Measurements from ENCODE around the gene WNT7B.

WNT7B gene

DNA sequence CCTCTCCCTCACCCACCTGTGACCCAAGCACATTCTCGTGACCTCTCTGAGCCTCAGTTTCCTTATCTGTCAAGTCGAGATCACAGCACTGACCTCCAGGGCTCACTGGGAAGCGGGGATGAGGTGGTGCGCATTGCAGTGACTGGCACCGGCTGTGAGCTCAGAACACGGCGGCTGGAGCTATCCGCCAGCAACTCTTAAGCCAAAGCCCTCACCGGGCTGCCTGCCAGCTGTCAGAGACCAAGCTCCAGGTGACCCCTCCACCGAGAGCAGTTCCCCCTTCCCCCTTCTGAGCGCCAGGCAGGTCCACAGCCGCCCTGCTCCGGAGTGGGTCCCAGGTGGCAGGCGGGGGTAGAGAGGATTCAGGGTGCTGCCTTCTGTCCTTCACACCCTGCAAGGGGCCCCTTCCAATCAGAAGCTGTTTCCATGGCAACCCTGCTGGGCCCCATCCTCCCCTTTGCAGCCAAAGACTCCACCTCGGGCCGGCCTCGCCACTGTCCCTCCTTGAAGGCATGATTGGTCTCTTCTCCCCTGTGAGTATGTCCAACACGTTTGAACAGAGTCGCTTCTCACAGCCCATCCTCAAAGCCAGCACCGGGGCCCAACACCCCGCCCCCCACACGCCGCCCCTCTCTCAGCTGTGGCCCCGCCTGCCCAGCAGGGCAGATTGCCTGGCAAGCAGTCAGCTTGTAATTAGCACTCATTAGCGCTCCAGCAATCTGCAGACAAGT is 98.7 kb downstream of the WNT7B start:
- Histone ChIP-seq H3K9me3 (ENCODE audit: control insufficient read depth, low read length) (no peaks in the 10 kb centered on the region), H3K27ac (ENCODE audit: low read depth, low read length, severe bottlenecking) (no peak overlapping the region), H3K36me3 (ENCODE audit: control insufficient read depth, insufficient read depth, low read length) (no peaks in the 10 kb centered on the region), H3K4me1 (ENCODE audit: control insufficient read depth, insufficient read depth, low read length, poor library complexity, severe bottlenecking) (no peaks in the 10 kb centered on the region), H3K4me3 (ENCODE audit: extremely low read depth, insufficient read depth, low read length, poor library complexity, severe bottlenecking) (no peak overlapping the region)
- WGBS, 2 experiments (ENCODE audit: insufficient coverage in 2 of 2): 36 to 47% methylated on average over 11 to 22 of the region's 25 CpGs

DNA sequence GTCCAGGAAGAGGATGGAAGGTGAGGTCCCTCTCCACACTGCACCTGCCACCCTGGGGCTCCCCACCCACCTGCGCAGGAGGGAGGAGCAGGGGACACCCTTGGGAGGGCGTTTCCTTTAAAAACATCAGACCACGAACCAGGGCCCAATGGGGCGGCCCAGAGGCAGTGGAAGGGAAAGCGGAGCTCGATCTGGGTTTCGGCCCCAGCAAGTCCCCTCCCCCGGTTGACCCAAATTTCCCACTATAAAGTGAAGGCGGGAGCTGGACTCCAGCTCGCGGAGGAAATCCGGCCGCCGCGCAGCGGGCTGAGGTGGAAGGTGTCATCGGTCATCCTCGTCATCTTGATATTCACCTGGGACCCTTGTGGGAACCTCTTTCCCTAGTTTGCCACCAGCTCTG is 99.3 kb downstream of the WNT7B start:
- 81 to 88% methylated on average over 15 to 17 of the region's 18 CpGs for WGBS, 2 experiments (ENCODE audit: insufficient coverage in 2 of 2)
- no peaks in the 10 kb centered on the region for H3K36me3 ChIP-seq (ENCODE audit: control insufficient read depth, insufficient read depth, low read length)
- H3K27ac ChIP-seq (ENCODE audit: low read depth, low read length, severe bottlenecking): no peak overlapping the region
- peaks cover 4% of the 10 kb centered on the region for H3K9me3 ChIP-seq (ENCODE audit: control insufficient read depth, low read length)
- H3K4me3 ChIP-seq (ENCODE audit: extremely low read depth, insufficient read depth, low read length, poor library complexity, severe bottlenecking): no peak overlapping the region
- no peaks in the 10 kb centered on the region for H3K4me1 ChIP-seq (ENCODE audit: control insufficient read depth, insufficient read depth, low read length, poor library complexity, severe bottlenecking)

DNA sequence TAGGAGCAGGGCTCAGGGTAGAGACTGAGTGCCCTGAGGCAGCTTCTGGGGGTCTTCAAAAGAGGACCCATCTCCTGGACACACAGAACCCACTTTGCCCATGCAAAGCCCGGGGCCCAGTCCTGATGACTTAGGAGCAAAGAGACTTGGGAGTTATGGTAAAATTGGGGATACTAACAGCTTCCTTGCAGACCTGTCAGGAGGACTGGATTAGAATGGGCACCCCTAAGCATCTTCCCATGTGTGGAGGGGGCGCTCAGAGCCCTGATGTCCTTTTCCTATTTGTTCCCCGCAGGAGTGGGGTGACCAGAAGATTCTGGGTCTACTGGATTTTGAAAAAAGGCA is 100.0 kb downstream of the WNT7B start:
- 79 to 100% methylated on average over 1 to 2 of the region's 3 CpGs for WGBS, 2 experiments (ENCODE audit: insufficient coverage in 2 of 2)
- no peaks in the 10 kb centered on the region for H3K36me3 ChIP-seq (ENCODE audit: control insufficient read depth, insufficient read depth, low read length)
- H3K27ac ChIP-seq (ENCODE audit: low read depth, low read length, severe bottlenecking): no peak overlapping the region
- no peaks in the 10 kb centered on the region for H3K4me1 ChIP-seq (ENCODE audit: control insufficient read depth, insufficient read depth, low read length, poor library complexity, severe bottlenecking)
- H3K4me3 ChIP-seq (ENCODE audit: extremely low read depth, insufficient read depth, low read length, poor library complexity, severe bottlenecking): no peak overlapping the region
- peaks cover 8% of the 10 kb centered on the region for H3K9me3 ChIP-seq (ENCODE audit: control insufficient read depth, low read length)

DNA sequence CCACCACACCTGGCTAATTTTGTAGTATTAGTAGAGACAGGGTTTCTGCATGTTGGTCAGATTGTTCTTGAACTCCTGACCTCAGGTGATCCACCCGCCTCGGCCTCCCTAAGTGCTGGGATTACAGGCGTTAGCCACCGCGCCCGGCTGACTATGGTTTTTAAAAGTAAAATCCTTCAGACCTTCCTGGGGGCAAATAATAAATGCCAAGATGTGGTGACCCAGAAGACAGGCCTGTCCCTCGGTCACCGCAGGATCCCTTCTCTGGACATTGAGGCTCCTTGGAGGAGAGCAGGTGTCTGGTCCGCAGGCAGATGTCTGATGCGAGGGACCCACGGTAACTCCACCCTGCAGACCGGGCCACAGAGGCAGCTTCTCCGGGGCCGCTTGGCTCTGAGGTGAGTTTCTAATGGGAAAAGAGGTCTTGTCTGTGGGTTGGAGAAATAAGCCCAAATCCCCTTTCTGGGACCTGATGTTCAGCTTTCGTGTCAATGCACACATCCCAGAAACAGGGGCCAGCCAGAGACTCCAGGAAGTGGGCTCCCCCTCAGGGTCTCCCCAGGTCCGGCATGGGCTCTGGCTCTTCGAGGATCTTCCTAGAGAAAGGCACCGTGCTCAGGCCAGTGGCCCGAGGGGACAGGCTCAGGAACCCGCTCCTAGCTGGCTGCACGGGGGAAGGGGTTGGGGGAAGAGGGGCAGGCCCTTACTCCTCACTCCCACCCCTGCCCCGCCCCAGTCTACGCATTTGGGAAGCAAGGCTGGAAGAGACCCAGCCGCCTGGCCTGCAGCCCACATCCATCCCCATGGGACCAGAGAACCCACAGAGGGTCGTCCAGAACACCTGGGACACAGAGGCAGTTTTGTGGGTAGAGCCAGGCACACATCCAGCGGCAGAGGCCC is 100.6 kb downstream of the WNT7B start:
- Histone ChIP-seq H3K36me3 (ENCODE audit: control insufficient read depth, insufficient read depth, low read length) (no peaks in the 10 kb centered on the region), H3K4me3 (ENCODE audit: extremely low read depth, insufficient read depth, low read length, poor library complexity, severe bottlenecking) (no peak overlapping the region), H3K4me1 (ENCODE audit: control insufficient read depth, insufficient read depth, low read length, poor library complexity, severe bottlenecking) (no peaks in the 10 kb centered on the region), H3K27ac (ENCODE audit: low read depth, low read length, severe bottlenecking) (no peak overlapping the region), H3K9me3 (ENCODE audit: control insufficient read depth, low read length) (peaks cover 8% of the 10 kb centered on the region)
- WGBS, 2 experiments (ENCODE audit: insufficient coverage in 2 of 2): 90 to 94% methylated on average over 19 to 26 of the region's 26 CpGs

DNA sequence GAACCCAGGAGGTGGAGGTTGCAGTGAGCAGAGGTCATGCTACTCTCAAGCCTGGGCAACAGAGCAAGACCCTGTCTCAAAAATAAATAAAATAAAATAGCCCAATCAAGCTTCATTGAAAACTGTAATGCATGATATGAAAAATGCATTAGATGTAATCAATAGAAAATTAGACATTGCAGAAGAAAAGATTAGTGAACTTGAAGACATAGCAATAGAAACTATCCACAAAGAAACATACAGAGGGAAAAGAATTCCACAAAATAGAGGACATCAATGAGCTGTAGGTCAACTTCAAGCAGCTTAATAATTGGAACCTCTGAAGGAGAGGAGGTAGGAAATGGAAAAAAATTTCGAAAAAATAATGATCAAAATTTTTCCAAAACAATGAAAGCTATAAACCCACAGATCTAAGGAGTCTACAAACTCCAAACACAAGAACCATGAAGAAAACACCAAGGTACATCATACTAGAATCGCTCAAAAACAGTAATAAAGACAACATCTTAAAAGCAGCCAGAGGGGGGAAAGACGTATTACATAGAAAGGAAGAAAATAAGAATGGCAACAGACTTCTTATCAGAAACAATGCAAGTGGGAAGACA is 104.2 kb downstream of the WNT7B start:
- Histone ChIP-seq H3K9me3 (ENCODE audit: control insufficient read depth, low read length) (peaks cover 8% of the 10 kb centered on the region), H3K36me3 (ENCODE audit: control insufficient read depth, insufficient read depth, low read length) (no peaks in the 10 kb centered on the region), H3K4me1 (ENCODE audit: control insufficient read depth, insufficient read depth, low read length, poor library complexity, severe bottlenecking) (peaks cover 1% of the 10 kb centered on the region), H3K4me3 (ENCODE audit: extremely low read depth, insufficient read depth, low read length, poor library complexity, severe bottlenecking) (no peak overlapping the region), H3K27ac (ENCODE audit: low read depth, low read length, severe bottlenecking) (no peak overlapping the region)
- WGBS, 2 experiments (ENCODE audit: insufficient coverage in 2 of 2): no CpG with 5 or more reads among the region's 3 CpGs

DNA sequence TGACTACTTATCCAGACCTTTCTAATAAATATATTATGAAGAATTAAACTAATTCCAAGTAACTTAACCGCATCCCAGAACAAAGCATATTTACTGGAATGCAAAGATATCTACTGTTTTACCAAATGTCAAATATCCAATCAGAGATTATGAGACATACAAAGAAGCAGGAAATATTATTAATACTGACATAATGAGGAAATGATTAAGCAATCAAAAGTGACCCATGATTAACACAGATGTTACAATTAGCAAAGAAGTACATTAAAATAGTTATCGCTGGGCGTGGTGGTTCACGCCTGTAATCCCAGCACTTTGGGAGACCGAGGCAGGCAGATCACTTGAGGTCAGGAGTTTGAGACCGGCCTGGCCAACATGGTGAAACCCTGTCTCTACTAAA is 105.2 kb downstream of the WNT7B start:
- WGBS, 2 experiments (ENCODE audit: insufficient coverage in 2 of 2): 82 to 84% methylated on average over 5 of the region's 6 CpGs
- no peak overlapping the region for H3K27ac ChIP-seq (ENCODE audit: low read depth, low read length, severe bottlenecking)
- H3K4me1 ChIP-seq (ENCODE audit: control insufficient read depth, insufficient read depth, low read length, poor library complexity, severe bottlenecking): peaks cover 8% of the 10 kb centered on the region
- no peak overlapping the region for H3K4me3 ChIP-seq (ENCODE audit: extremely low read depth, insufficient read depth, low read length, poor library complexity, severe bottlenecking)
- H3K9me3 ChIP-seq (ENCODE audit: control insufficient read depth, low read length): peaks cover 8% of the 10 kb centered on the region
- no peaks in the 10 kb centered on the region for H3K36me3 ChIP-seq (ENCODE audit: control insufficient read depth, insufficient read depth, low read length)
